Measurements from ENCODE around the gene NEK7. TPM values are rescaled to one million over a fixed set of nuclear protein-coding genes. Genes with fewer than 3 reads are reported as not detected.

Gene NEK7
- total RNA-seq, 1 experiment from 2014 or later, result 51.1 TPM

DNA sequence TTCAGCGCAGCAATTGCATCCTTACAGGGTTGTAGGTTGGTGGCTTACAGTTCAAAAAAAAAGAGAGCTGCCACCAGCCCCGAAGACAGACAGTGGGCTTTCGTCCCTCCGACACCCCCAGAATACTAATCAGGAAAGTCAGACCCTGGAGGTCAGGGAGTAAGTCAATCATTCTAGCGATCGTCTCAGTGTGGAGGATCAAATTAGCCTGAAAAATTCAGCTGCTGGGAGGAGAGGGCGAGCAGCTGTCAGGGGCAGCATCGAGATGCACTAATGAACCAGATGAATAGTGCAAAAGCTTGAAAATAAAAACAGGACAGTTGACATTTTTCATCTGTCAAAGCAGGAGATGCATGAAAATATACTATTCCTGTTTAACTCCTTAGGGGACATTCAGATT, 138.4 kb downstream of the NEK7 start:
- H3K4me3 Mint-ChIP-seq (ENCODE audit: unreplicated experiment), result no peak overlapping the region
- peaks cover 6% of the 10 kb centered on the region for H3K36me3 Mint-ChIP-seq (ENCODE audit: insufficient read depth, unreplicated experiment)
- no peaks in the 10 kb centered on the region for H3K4me1 Mint-ChIP-seq (ENCODE audit: insufficient read depth, unreplicated experiment)
- CTCF ChIA-PET, result interaction anchor here (0.6 kb wide), 2 partner anchors 78 to 593 kb away, joined by 3 to 4 read pairs; no protein-coding TSS in a partner anchor
- H3K9me3 Mint-ChIP-seq (ENCODE audit: unreplicated experiment), result no peaks in the 10 kb centered on the region
- no peak for DNase-seq (ENCODE audit: unreplicated experiment)
- intact Hi-C loops (cut with micrococcal nuclease), result no loop called here
- POLR2A ChIA-PET, result no interaction called here
- BruUV-seq (replicated peaks), result no TSS peak
- H3K27me3 Mint-ChIP-seq (ENCODE audit: insufficient read depth, unreplicated experiment), result no peaks in the 10 kb centered on the region
- peak overlapping the region; percentile 42 for H3K27ac Mint-ChIP-seq (ENCODE audit: low read depth, unreplicated experiment)
- no peak for TF ChIP-seq CTCF (IDR thresholded peaks at IDR 0.05; ENCODE audit: unreplicated experiment)

- ChIA-PET CTCF (interaction anchor here (0.7 kb wide), 2 partner anchors 19 to 74 kb away, joined by 3 read pairs; no protein-coding TSS in a partner anchor), POLR2A (interaction anchor here (0.7 kb wide), 1 partner anchor 126 kb away, joined by 4 read pairs; no protein-coding TSS in a partner anchor)
- TF ChIP-seq CTCF (IDR thresholded peaks at IDR 0.05; ENCODE audit: unreplicated experiment), result no peak
- no TSS peak for BruUV-seq (replicated peaks)
- Mint-ChIP-seq H3K36me3 (ENCODE audit: insufficient read depth, unreplicated experiment) (peaks cover 6% of the 10 kb centered on the region), H3K4me1 (ENCODE audit: insufficient read depth, unreplicated experiment) (no peaks in the 10 kb centered on the region), H3K9me3 (ENCODE audit: unreplicated experiment) (no peaks in the 10 kb centered on the region), H3K27me3 (ENCODE audit: insufficient read depth, unreplicated experiment) (no peaks in the 10 kb centered on the region), H3K27ac (ENCODE audit: low read depth, unreplicated experiment) (no peak overlapping the region), H3K4me3 (ENCODE audit: unreplicated experiment) (no peak overlapping the region)
- no peak for DNase-seq (ENCODE audit: unreplicated experiment)
- intact Hi-C loops (cut with micrococcal nuclease), result no loop called here
Measured at GRCh38 chr1:198295971-198296370, 139.2 kb downstream of the NEK7 start.

DNA sequence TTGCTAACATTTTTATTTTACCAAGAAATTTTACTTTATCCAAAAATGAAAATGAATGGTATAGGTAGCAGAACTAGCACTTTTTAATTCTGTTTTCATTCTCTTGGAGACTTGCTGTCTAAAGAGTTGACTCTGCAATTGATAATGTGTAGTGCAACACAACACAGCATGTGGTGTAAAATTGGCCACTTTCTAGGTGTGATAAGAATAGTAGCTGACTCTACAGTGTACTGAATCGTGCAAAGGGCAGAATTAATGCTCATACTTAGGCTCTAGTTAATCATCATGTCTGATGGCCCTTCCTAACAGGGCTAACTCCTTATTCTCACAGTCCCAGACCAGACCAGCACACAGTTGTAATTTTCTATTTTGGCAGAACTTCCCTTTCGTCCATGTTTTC, 140.5 kb downstream of the NEK7 start:
- ChIA-PET CTCF (interaction anchor here (0.6 kb wide), 1 partner anchor 171 kb away, joined by 3 read pairs; no protein-coding TSS in a partner anchor), POLR2A (interaction anchor here (0.7 kb wide), 1 partner anchor 166 kb away, joined by 3 read pairs; no protein-coding TSS in a partner anchor)
- intact Hi-C loops (cut with micrococcal nuclease), result no loop called here
- no TSS peak for BruUV-seq (replicated peaks)
- no peaks in the 10 kb centered on the region for H3K4me1 Mint-ChIP-seq (ENCODE audit: insufficient read depth, unreplicated experiment)
- no peaks in the 10 kb centered on the region for H3K27me3 Mint-ChIP-seq (ENCODE audit: insufficient read depth, unreplicated experiment)
- no peak for DNase-seq (ENCODE audit: unreplicated experiment)
- H3K9me3 Mint-ChIP-seq (ENCODE audit: unreplicated experiment), result no peaks in the 10 kb centered on the region
- peaks cover 13% of the 10 kb centered on the region for H3K36me3 Mint-ChIP-seq (ENCODE audit: insufficient read depth, unreplicated experiment)
- no peak for TF ChIP-seq CTCF (IDR thresholded peaks at IDR 0.05; ENCODE audit: unreplicated experiment)
- no peak overlapping the region for H3K27ac Mint-ChIP-seq (ENCODE audit: low read depth, unreplicated experiment)
- no peak overlapping the region for H3K4me3 Mint-ChIP-seq (ENCODE audit: unreplicated experiment)

GRCh38 chr1:198298640-198299039, 141.8 kb downstream of the NEK7 start:
- H3K27ac Mint-ChIP-seq (ENCODE audit: low read depth, unreplicated experiment), result no peak overlapping the region
- no peak overlapping the region for H3K4me3 Mint-ChIP-seq (ENCODE audit: unreplicated experiment)
- ChIA-PET POLR2A (interaction anchor here (0.6 to 3.2 kb wide), 6 partner anchors 9 to 383 kb away, joined by 3 to 21 read pairs (median 4); no protein-coding TSS in a partner anchor), CTCF (interaction anchor here (0.5 to 1.1 kb wide), 4 partner anchors 10 to 140 kb away, joined by 3 to 4 read pairs (median 4); no protein-coding TSS in a partner anchor)
- intact Hi-C loops (cut with micrococcal nuclease), result no loop called here
- no peak for TF ChIP-seq CTCF (IDR thresholded peaks at IDR 0.05; ENCODE audit: unreplicated experiment)
- H3K36me3 Mint-ChIP-seq (ENCODE audit: insufficient read depth, unreplicated experiment), result peaks cover 13% of the 10 kb centered on the region
- DNase-seq (ENCODE audit: unreplicated experiment), result no peak
- BruUV-seq (replicated peaks), result no TSS peak
- no peaks in the 10 kb centered on the region for H3K27me3 Mint-ChIP-seq (ENCODE audit: insufficient read depth, unreplicated experiment)
- H3K4me1 Mint-ChIP-seq (ENCODE audit: insufficient read depth, unreplicated experiment), result no peaks in the 10 kb centered on the region
- H3K9me3 Mint-ChIP-seq (ENCODE audit: unreplicated experiment), result no peaks in the 10 kb centered on the region

Measured in MCF 10A (cell line).